ENCODE results near the gene SMIM24. TPM values are rescaled to one million over a fixed set of nuclear protein-coding genes. Genes with fewer than 3 reads are reported as not detected.

SMIM24 gene
- total RNA-seq, 1 experiment from 2014 or later: 1.9 TPM

- H3K18ac ChIP-seq (ENCODE audit: insufficient read length, low read depth, low read length): peak overlapping the region; percentile 43
- no peak overlapping the region for H2AK5ac ChIP-seq (ENCODE audit: insufficient read length, low read length)
- no peak for TF ChIP-seq CTCF (conservative IDR thresholded peaks at IDR 0.05)
- Mint-ChIP-seq H3K27me3 (ENCODE audit: low read depth) (no peaks in the 10 kb centered on the region), H3K4me1 (peaks cover 16 to 40% of the 10 kb centered on the region in 2 experiments), H3K36me3 (ENCODE audit: insufficient read depth in 1 of 3, low read depth in 3 of 3) (peaks cover 10 to 30% (median 19%) of the 10 kb centered on the region in 3 experiments; a peak in 6 of 7 replicates), H3K27ac (peak overlapping the region in 1 of 3 experiments; percentile 87; a peak in 2 of 7 replicates), H3K4me3 (peak overlapping the region; percentile 79 to 93), H3K9me3 (no peaks in the 10 kb centered on the region; a peak in 1 of 5 replicates)
- H3K79me1 ChIP-seq (ENCODE audit: insufficient read depth, low read depth, low read length, poor library complexity, severe bottlenecking): no peaks in the 10 kb centered on the region
- H3K23ac ChIP-seq (ENCODE audit: insufficient read length, low read depth, low read length): no peak overlapping the region
- H3K9me3 ChIP-seq (ENCODE audit: control insufficient read depth, low read depth, low read length): no peaks in the 10 kb centered on the region
- peak overlapping the region; percentile 86 for H3K4me2 ChIP-seq (ENCODE audit: insufficient read depth, insufficient read length, low read length)
- H2BK15ac ChIP-seq (ENCODE audit: low read depth, low read length): no peak overlapping the region
- H3K14ac ChIP-seq (ENCODE audit: insufficient read depth, low read length): no peak overlapping the region; the same call in 1 of the 2 replicates
- peaks cover 15% of the 10 kb centered on the region for H3K23me2 ChIP-seq (ENCODE audit: insufficient read length, low read depth, low read length, poor library complexity, severe bottlenecking)
- DNase-seq: no peak
- H2BK12ac ChIP-seq (ENCODE audit: insufficient read length, low read depth, low read length): no peak overlapping the region
- H2AFZ ChIP-seq (ENCODE audit: low read length): no peak overlapping the region
- H3K4me1 ChIP-seq (ENCODE audit: insufficient read depth, low read length): no peaks in the 10 kb centered on the region
- no peak overlapping the region for H2BK120ac ChIP-seq (ENCODE audit: low read depth, low read length, poor library complexity, severe bottlenecking)
- H2BK20ac ChIP-seq (ENCODE audit: low read depth, low read length, poor library complexity, severe bottlenecking): no peak overlapping the region
- WGBS (ENCODE audit: extremely low coverage, insufficient read length, low lambda C conversion rate): no CpG with 5 or more reads among the region's 69 CpGs
- no peak overlapping the region for H3K4ac ChIP-seq (ENCODE audit: low read depth, low read length)
- H3K9ac ChIP-seq (ENCODE audit: extremely low read depth, insufficient read length, low read length): peak overlapping the region; percentile 41
- no peak overlapping the region for H4K8ac ChIP-seq (replicated peaks; ENCODE audit: insufficient read length, low read depth, low read length)
- H4K20me1 ChIP-seq (ENCODE audit: control insufficient read depth, insufficient read depth, insufficient read length): no peaks in the 10 kb centered on the region
- no peak overlapping the region for H4K5ac ChIP-seq (ENCODE audit: insufficient read length, low read depth, low read length)
- H3K79me2 ChIP-seq (ENCODE audit: insufficient read depth, low read length): peaks cover 1% of the 10 kb centered on the region; the same call in 1 of the 2 replicates
- no peak overlapping the region for H2BK5ac ChIP-seq (ENCODE audit: insufficient read length, low read length)
- no peak overlapping the region for H4K91ac ChIP-seq (ENCODE audit: insufficient read length, low read depth, low read length)
- no peak overlapping the region for H3K27ac ChIP-seq (ENCODE audit: insufficient read length, low read depth, low read length)
- H3T11ph ChIP-seq (ENCODE audit: low read length): no peak overlapping the region
- no peak overlapping the region for H3K56ac ChIP-seq (ENCODE audit: insufficient read length, low read depth, low read length)
- H3K27me3 ChIP-seq (ENCODE audit: insufficient read depth, low read length): no peaks in the 10 kb centered on the region
Observed at GRCh38 chr19:3506384-3507340, 26.3 kb upstream of the SMIM24 start.

All from H9 (cell line).